ENCODE results near the gene GATA3. TPM values are rescaled to one million over a fixed set of nuclear protein-coding genes. Genes with fewer than 3 reads are reported as not detected.

Gene GATA3
- total RNA-seq, 1 experiment from 2014 or later: 5.0 TPM

GRCh38 chr10:8069627-8070026, 15.1 kb downstream of the GATA3 start:
- Mint-ChIP-seq H3K9me3 (ENCODE audit: low read depth, unreplicated experiment) (no peaks in the 10 kb centered on the region), H3K4me1 (ENCODE audit: low read depth, unreplicated experiment) (no peaks in the 10 kb centered on the region), H3K4me3 (ENCODE audit: low read depth, unreplicated experiment) (no peak overlapping the region), H3K36me3 (ENCODE audit: insufficient read depth, unreplicated experiment) (peaks cover 30% of the 10 kb centered on the region), H3K27me3 (ENCODE audit: unreplicated experiment) (no peaks in the 10 kb centered on the region), H3K27ac (ENCODE audit: unreplicated experiment) (no peak overlapping the region)
- intact Hi-C loops (cut with micrococcal nuclease; ENCODE audit: unreplicated experiment): no loop called here
- CTCF ChIA-PET: no interaction called here
- no peak for DNase-seq
- TF ChIP-seq CTCF (IDR thresholded peaks at IDR 0.05; ENCODE audit: unreplicated experiment): no peak
- BruUV-seq (replicated peaks): no TSS peak

DNA sequence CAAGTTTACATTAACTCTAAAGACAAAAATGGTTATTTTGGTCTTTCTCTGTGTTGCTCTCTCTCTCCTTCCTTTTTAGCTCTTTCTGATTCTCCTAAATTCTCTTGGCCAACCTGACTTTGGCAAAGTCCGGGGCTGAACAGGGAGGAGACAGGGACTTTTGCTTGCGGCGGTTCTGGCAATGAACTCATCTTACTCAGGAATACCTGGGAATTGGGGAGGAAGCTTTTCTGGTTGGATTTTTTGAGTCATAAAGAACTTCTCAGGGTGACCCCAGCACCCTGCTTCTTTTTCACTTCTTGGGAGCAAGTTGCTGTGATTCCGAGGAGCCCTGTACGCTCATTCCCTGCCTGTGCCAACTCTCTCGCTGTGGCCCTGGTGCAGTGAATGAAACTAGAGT, 16.0 kb downstream of the GATA3 start:
- CTCF ChIA-PET: no interaction called here
- Mint-ChIP-seq H3K36me3 (ENCODE audit: insufficient read depth, unreplicated experiment) (peaks cover 28% of the 10 kb centered on the region), H3K4me3 (ENCODE audit: low read depth, unreplicated experiment) (no peak overlapping the region), H3K9me3 (ENCODE audit: low read depth, unreplicated experiment) (no peaks in the 10 kb centered on the region), H3K27me3 (ENCODE audit: unreplicated experiment) (no peaks in the 10 kb centered on the region), H3K4me1 (ENCODE audit: low read depth, unreplicated experiment) (no peaks in the 10 kb centered on the region), H3K27ac (ENCODE audit: unreplicated experiment) (no peak overlapping the region)
- no peak for DNase-seq
- no TSS peak for BruUV-seq (replicated peaks)
- intact Hi-C loops (cut with micrococcal nuclease; ENCODE audit: unreplicated experiment): no loop called here
- no peak for TF ChIP-seq CTCF (IDR thresholded peaks at IDR 0.05; ENCODE audit: unreplicated experiment)

DNA sequence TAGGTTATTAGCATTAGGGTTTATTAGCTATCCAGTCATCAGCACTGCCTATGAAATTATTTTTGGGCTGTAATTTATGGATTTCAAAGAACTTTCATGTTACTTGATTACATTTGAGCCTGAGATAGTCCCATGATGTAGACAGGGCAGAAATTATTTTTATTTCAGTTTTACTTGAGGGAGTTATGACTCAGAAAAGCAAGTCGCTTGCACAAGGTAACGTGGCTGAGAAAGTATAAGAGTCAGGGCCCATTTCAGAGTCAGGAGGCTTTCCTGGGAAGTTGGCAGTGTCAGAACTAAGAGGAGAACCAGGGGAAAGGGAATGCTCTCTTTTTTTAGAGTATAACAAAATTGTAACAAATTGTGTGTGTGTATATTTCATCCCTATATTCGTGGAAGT, 16.5 kb downstream of the GATA3 start:
- BruUV-seq (replicated peaks): no TSS peak
- CTCF ChIA-PET: interaction anchor here (0.6 kb wide), 1 partner anchor 581 kb away, joined by 7 read pairs; no protein-coding TSS in a partner anchor
- no peaks in the 10 kb centered on the region for H3K27me3 Mint-ChIP-seq (ENCODE audit: unreplicated experiment)
- TF ChIP-seq CTCF (IDR thresholded peaks at IDR 0.05; ENCODE audit: unreplicated experiment): no peak
- H3K9me3 Mint-ChIP-seq (ENCODE audit: low read depth, unreplicated experiment): no peaks in the 10 kb centered on the region
- no peak for DNase-seq
- no peaks in the 10 kb centered on the region for H3K4me1 Mint-ChIP-seq (ENCODE audit: low read depth, unreplicated experiment)
- intact Hi-C loops (cut with micrococcal nuclease; ENCODE audit: unreplicated experiment): no loop called here
- H3K36me3 Mint-ChIP-seq (ENCODE audit: insufficient read depth, unreplicated experiment): peaks cover 23% of the 10 kb centered on the region
- H3K27ac Mint-ChIP-seq (ENCODE audit: unreplicated experiment): no peak overlapping the region
- no peak overlapping the region for H3K4me3 Mint-ChIP-seq (ENCODE audit: low read depth, unreplicated experiment)

DNA sequence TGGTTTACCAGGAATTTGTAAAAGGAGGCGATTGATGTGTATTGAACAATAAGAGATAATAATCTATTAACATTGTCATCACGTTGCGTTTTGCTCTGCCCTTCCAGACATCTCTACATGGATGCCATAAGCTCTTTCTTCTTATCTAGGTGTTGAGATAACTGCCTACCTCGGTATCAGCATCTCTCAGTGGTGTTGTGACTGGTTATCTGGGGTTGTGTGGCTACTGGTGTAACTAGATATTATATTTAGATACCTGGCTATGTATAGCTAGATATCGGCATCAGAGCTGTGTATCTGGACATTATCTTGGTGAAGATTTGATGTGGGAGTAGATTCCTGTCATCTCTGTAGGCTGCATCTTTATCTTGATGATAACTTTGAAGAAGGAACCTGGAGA, 17.2 kb downstream of the GATA3 start:
- Mint-ChIP-seq H3K9me3 (ENCODE audit: low read depth, unreplicated experiment) (no peaks in the 10 kb centered on the region), H3K36me3 (ENCODE audit: insufficient read depth, unreplicated experiment) (peaks cover 20% of the 10 kb centered on the region), H3K4me3 (ENCODE audit: low read depth, unreplicated experiment) (no peak overlapping the region), H3K4me1 (ENCODE audit: low read depth, unreplicated experiment) (no peaks in the 10 kb centered on the region), H3K27ac (ENCODE audit: unreplicated experiment) (no peak overlapping the region), H3K27me3 (ENCODE audit: unreplicated experiment) (no peaks in the 10 kb centered on the region)
- CTCF ChIA-PET: interaction anchor here (0.6 kb wide), 1 partner anchor 581 kb away, joined by 7 read pairs; no protein-coding TSS in a partner anchor
- BruUV-seq (replicated peaks): no TSS peak
- intact Hi-C loops (cut with micrococcal nuclease; ENCODE audit: unreplicated experiment): no loop called here
- TF ChIP-seq CTCF (IDR thresholded peaks at IDR 0.05; ENCODE audit: unreplicated experiment): no peak
- DNase-seq: no peak
